H1 (cell line): Measurements from ENCODE around the gene WDR89. TPM values are rescaled to one million over a fixed set of nuclear protein-coding genes. Genes with fewer than 3 reads are reported as not detected.
A peak's percentile ranks its signal among the peaks of the same experiment; 100 is the strongest.

ENCODE experiments used
- CTCF ChIA-PET: fragments of 300-600 bp; sonication (Branson Sonifier 250); formaldehyde crosslinking; loops from one replicate; lab custom pipeline; 2021; ENCODE audit not compliant: partially characterized antibody; lab: Charles Lee
- POLR2A ChIA-PET: fragments of 300-600 bp; sonication (Branson Sonifier 250); formaldehyde crosslinking; loops from one replicate; lab custom pipeline; 2021; ENCODE audit warnings: inconsistent platforms; ENCODE audit not compliant: partially characterized antibody; lab: Charles Lee
- DNase-seq, 2 experiments: peaks; one replicate each; pipeline versions ENCODE4 v3.0.0 to v3.0.0-alpha.2; 2010 to 2022; ENCODE audit warnings: low spot score in 2 of 2, low read depth in 1 of 2, mixed read lengths in 1 of 2
- FAIRE-seq: peaks from 2 replicates; lab custom pipeline; 2011; peaks lifted over from hg19 to GRCh38; lab: Jason Lieb, UNC
- H2AFZ ChIP-seq: 2 replicates; pipeline ENCODE4 v1.8.1; 2012; ENCODE audit warnings: low read length, inconsistent platforms
- H2AK5ac ChIP-seq: 2 replicates; pipeline ENCODE4 v1.6.1; 2013; ENCODE audit warnings: low read depth, low read length
- H2BK120ac ChIP-seq: replicated peaks from 2 replicates; pipeline ENCODE3; 2013; ENCODE audit warnings: low read depth, low read length, inconsistent platforms
- H2BK12ac ChIP-seq: 2 replicates; pipeline ENCODE4 v1.6.1; 2013; ENCODE audit warnings: low read depth, low read length
- H2BK15ac ChIP-seq: 2 replicates; pipeline ENCODE4 v1.6.1; 2013; ENCODE audit warnings: low read length
- H2BK20ac ChIP-seq: 2 replicates; pipeline ENCODE4 v1.6.1; 2013; ENCODE audit warnings: low read length
- H2BK5ac ChIP-seq: 2 replicates; pipeline ENCODE4 v1.6.1; 2013; ENCODE audit warnings: low read depth, low read length
- H3K14ac ChIP-seq: 2 replicates; pipeline ENCODE4 v1.6.1; 2013; ENCODE audit warnings: inconsistent platforms; ENCODE audit not compliant: insufficient read length
- H3K18ac ChIP-seq: 2 replicates; pipeline ENCODE4 v1.6.1; 2013; ENCODE audit warnings: low read length; ENCODE audit errors: extremely low read depth
- H3K23ac ChIP-seq: 2 replicates; pipeline ENCODE4 v1.6.1; 2013; ENCODE audit warnings: inconsistent platforms; ENCODE audit not compliant: insufficient read length
- H3K23me2 ChIP-seq: 2 replicates; pipeline ENCODE4 v1.6.1; 2013; ENCODE audit warnings: low read depth, low read length
- H3K27ac ChIP-seq: 2 replicates; pipeline ENCODE4 v1.6.1; 2011; ENCODE audit warnings: low read depth, low read length, inconsistent platforms
- H3K27me3 ChIP-seq, 4 experiments: replicated peaks in 1 of 4; 1 replicate in 1 of 4; 2 replicates in 3 of 4; pipeline versions ENCODE4 v1.6.1 to v1.8.1; 2011 to 2013; ENCODE audit warnings: low read length in 3 of 4, mild to moderate bottlenecking in 3 of 4, inconsistent platforms in 2 of 4, mixed read lengths in 2 of 4, moderate library complexity in 1 of 4; ENCODE audit not compliant: control insufficient read depth in 3 of 4, insufficient read depth in 3 of 4; ENCODE audit errors: extremely low read depth in 1 of 4
- H3K36me3 ChIP-seq, 4 experiments: 2 replicates each; pipeline versions ENCODE4 v1.6.1 to v1.8.1; 2011 to 2013; ENCODE audit warnings: mild to moderate bottlenecking in 4 of 4, low read length in 3 of 4, moderate library complexity in 2 of 4, control low read depth in 1 of 4, inconsistent platforms in 1 of 4; ENCODE audit not compliant: insufficient read depth in 4 of 4, control insufficient read depth in 2 of 4
- H3K4ac ChIP-seq: replicated peaks from 2 replicates; pipeline ENCODE3; 2013; ENCODE audit warnings: low read length, low read depth, mixed read lengths, inconsistent platforms; ENCODE audit not compliant: insufficient read length
- H3K4me1 ChIP-seq, 4 experiments: replicated peaks in 1 of 4; 1 replicate in 1 of 4; 2 replicates in 3 of 4; pipeline versions ENCODE4 v1.6.1 to v1.8.1; 2011 to 2013; ENCODE audit warnings: low read length in 3 of 4, inconsistent platforms in 2 of 4, mixed read lengths in 1 of 4; ENCODE audit not compliant: insufficient read depth in 4 of 4, control insufficient read depth in 3 of 4
- H3K4me2 ChIP-seq, 2 experiments: 2 replicates each; pipeline versions ENCODE4 v1.6.1 to v1.8.1; 2011 to 2013; ENCODE audit warnings: low read depth in 2 of 2, low read length in 2 of 2, control low read depth in 1 of 2, inconsistent platforms in 1 of 2, mild to moderate bottlenecking in 1 of 2; ENCODE audit not compliant: insufficient read depth in 1 of 2
- H3K4me3 ChIP-seq, 4 experiments: fragments of 200-600, 300-600 bp in 1 of 4; sonication (generic), shearing (Covaris generic), sonication (Bioruptor Twin) in 1 of 4; 2 replicates each; pipeline versions ENCODE4 v1.5.1 to v1.8.1; 2011 to 2016; ENCODE audit warnings: low read length in 4 of 4, low read depth in 3 of 4, control low read depth in 2 of 4, inconsistent platforms in 2 of 4, mild to moderate bottlenecking in 2 of 4, mixed read lengths in 1 of 4, moderate library complexity in 1 of 4; ENCODE audit not compliant: insufficient read depth in 2 of 4; ENCODE audit errors: extremely low read depth in 1 of 4
- H3K56ac ChIP-seq: replicated peaks from 2 replicates; pipeline ENCODE3; 2013; ENCODE audit warnings: low read depth, mild to moderate bottlenecking, mixed read lengths, low read length, inconsistent platforms; ENCODE audit not compliant: insufficient read length
- H3K79me1 ChIP-seq: 2 replicates; pipeline ENCODE4 v1.6.1; 2013; ENCODE audit warnings: low read depth, low read length, control low read depth
- H3K79me2 ChIP-seq, 2 experiments: 2 replicates each; pipeline versions ENCODE4 v1.6.1 to v1.8.1; 2012 to 2013; ENCODE audit warnings: low read length in 2 of 2, mild to moderate bottlenecking in 2 of 2, inconsistent platforms in 1 of 2; ENCODE audit not compliant: insufficient read depth in 2 of 2, control insufficient read depth in 1 of 2
- H3K9ac ChIP-seq, 4 experiments: replicated peaks in 1 of 4; 1 replicate in 1 of 4; 2 replicates in 3 of 4; pipeline versions ENCODE4 v1.6.1 to v1.8.1; 2011 to 2013; ENCODE audit warnings: low read depth in 3 of 4, low read length in 3 of 4, control low read depth in 2 of 4, mild to moderate bottlenecking in 2 of 4, moderate library complexity in 2 of 4, inconsistent platforms in 1 of 4; ENCODE audit errors: extremely low read depth in 1 of 4
- H3K9me3 ChIP-seq, 2 experiments: 2 replicates each; pipeline versions ENCODE4 v1.6.1 to v1.8.1; 2012 to 2013; ENCODE audit warnings: mild to moderate bottlenecking in 2 of 2, moderate library complexity in 2 of 2, control low read depth in 1 of 2, inconsistent platforms in 1 of 2, low read depth in 1 of 2, low read length in 1 of 2, mixed read lengths in 1 of 2; ENCODE audit not compliant: insufficient read depth in 2 of 2
- H4K20me1 ChIP-seq, 2 experiments: replicated peaks in 1 of 2; 2 replicates each; pipeline versions ENCODE3 to v1.8.1; 2011 to 2013; ENCODE audit warnings: inconsistent platforms in 2 of 2, low read length in 2 of 2, mild to moderate bottlenecking in 1 of 2; ENCODE audit not compliant: insufficient read depth in 2 of 2, control insufficient read depth in 1 of 2
- H4K5ac ChIP-seq: 2 replicates; pipeline ENCODE4 v1.6.1; 2013; ENCODE audit warnings: low read length, low read depth, mixed read lengths, inconsistent platforms; ENCODE audit not compliant: insufficient read length
- H4K8ac ChIP-seq: 2 replicates; pipeline ENCODE4 v1.8.0; 2013; ENCODE audit warnings: mild to moderate bottlenecking, moderate library complexity, low read length, inconsistent platforms; ENCODE audit not compliant: insufficient read depth; ENCODE audit errors: extremely low read depth
- H4K91ac ChIP-seq: replicated peaks from 2 replicates; pipeline ENCODE3; 2013; ENCODE audit warnings: low read length, mixed read lengths, inconsistent platforms; ENCODE audit not compliant: insufficient read length
- ATF2 ChIP-seq: IDR thresholded peaks from 2 replicates; pipeline ENCODE4 v1.6.1; 2012; ENCODE audit warnings: low read length, inconsistent platforms
- ATF3 ChIP-seq: IDR thresholded peaks from 2 replicates; pipeline ENCODE4 v1.6.1; 2011; ENCODE audit warnings: low read depth, mild to moderate bottlenecking, low read length; ENCODE audit not compliant: insufficient read depth
- CHD2 ChIP-seq: IDR thresholded peaks from 2 replicates; pipeline ENCODE4 v1.6.1; 2012; ENCODE audit warnings: low read length, improper control_type of control experiment
- NANOG ChIP-seq: IDR thresholded peaks from 2 replicates; pipeline ENCODE4 v1.6.1; 2011; ENCODE audit warnings: low read length, low read depth, mild to moderate bottlenecking, inconsistent platforms; ENCODE audit not compliant: insufficient read depth, poor library complexity, severe bottlenecking
- RBBP5 ChIP-seq: IDR thresholded peaks from 2 replicates; pipeline ENCODE4 v1.7.1; 2012; ENCODE audit warnings: low read depth, mild to moderate bottlenecking, inconsistent platforms, low read length, moderate library complexity, borderline replicate concordance
- RFX5 ChIP-seq: IDR thresholded peaks from 2 replicates; pipeline ENCODE4 v1.6.1; 2011; ENCODE audit warnings: low read depth, low read length, improper control_type of control experiment, borderline replicate concordance
- TAF1 ChIP-seq: IDR thresholded peaks from 2 replicates; pipeline ENCODE4 v1.6.1; 2011; ENCODE audit warnings: mild to moderate bottlenecking, low read depth, low read length
- TBP ChIP-seq: IDR thresholded peaks from 2 replicates; pipeline ENCODE4 v1.6.1; 2011; ENCODE audit warnings: low read depth, low read length, improper control_type of control experiment
- ZNF274 ChIP-seq: IDR thresholded peaks from 2 replicates; pipeline ENCODE4 v1.7.0; 2012; ENCODE audit warnings: low read length, borderline replicate concordance; ENCODE audit errors: extremely low read depth
- WGBS, 2 experiments: shearing (Covaris generic) in 1 of 2; methylation state at CpG; one replicate each; pipeline versions ENCODE4 v1.1.6 to v1.1.7; 2013 to 2015; ENCODE audit warnings: low lambda C conversion rate in 2 of 2, mixed read lengths in 2 of 2, inconsistent platforms in 1 of 2, low coverage in 1 of 2, missing lambda C conversion rate in 1 of 2; ENCODE audit not compliant: insufficient replicate concordance in 2 of 2, insufficient coverage in 1 of 2, insufficient read length in 1 of 2; ENCODE audit errors: extremely low coverage in 1 of 2, missing lambda C conversion rate in 1 of 2; 5-methylcytosine and 5-hydroxymethylcytosine counted together
- polyA plus RNA-seq, 7 experiments: library from polyadenylated mRNA; depleted of rRNA in 3 of 7; stranded (reverse) in 5 of 7; unstranded in 2 of 7; fragments of >200 nt in 5 of 7; fragments of 200-250 nt in 2 of 7; gene quantifications; 1 replicate in 5 of 7; 2 replicates in 1 of 7; 4 replicates in 1 of 7; pipeline versions ENCODE4 v1.2.1 to v1.2.3, GENCODE V29; 2011 to 2013; ENCODE audit warnings: missing spikeins in 2 of 7, mixed read lengths in 2 of 7
- total RNA-seq: library from RNA; stranded (reverse); fragmentation: NEBNext Ultra II Directional; extraction: Animal tissue kit (Norgen Biotek cat#: 25700); gene quantifications from 2 replicates; pipeline ENCODE4 v1.2.1, GENCODE V29; 2021

Gene WDR89
- total and polyA plus RNA-seq, 2 of the 8 experiments (the other 6 are each of a cell fraction or from before 2014, with no cell fraction given), result 8.3 to 32.9 TPM

DNA sequence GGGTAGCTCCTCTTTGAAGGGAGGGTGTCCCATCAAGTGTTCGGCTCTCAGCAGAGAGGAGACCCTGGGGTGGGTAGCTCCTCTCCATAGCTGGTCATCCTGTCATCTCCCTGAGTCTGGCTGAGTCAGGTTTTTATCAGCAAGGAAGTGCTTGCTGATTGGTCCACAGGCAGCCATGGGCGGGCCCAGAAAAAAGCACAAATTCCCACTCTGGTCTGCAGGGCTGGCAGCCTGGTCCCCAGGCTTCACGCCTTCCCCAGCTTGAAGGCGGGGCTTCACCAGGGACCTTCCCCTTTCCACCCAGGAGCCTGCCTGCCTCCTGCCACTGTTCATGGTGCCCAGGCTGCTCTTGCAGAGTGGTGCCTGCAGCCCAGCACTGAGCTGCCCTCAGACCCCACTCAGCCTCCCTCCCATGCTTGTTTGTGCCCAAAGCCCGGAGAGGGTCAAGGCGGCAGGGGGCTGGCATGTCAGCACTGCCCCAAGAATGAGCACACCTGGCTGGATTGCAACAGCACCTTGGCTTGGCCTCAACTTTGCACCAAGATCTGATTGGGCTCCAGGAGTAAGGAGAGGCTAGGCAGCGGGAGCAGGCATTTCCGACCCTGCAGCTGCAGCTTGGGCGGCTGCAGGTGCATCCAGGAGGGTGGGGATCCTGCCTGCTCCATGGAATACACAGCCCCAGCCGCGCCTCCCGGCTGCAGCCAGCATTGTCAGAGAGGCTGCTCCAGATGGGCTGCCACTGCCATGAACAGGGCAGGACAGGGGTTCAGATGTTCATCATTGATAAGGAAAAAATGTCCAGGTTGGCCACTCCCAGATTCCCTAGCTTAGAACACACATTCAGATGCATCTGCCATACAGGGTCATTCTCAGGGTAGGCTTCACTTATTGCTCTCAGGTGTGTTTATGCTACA lies 22.0 kb upstream of the WDR89 start:
- no peak overlapping the region for H2BK15ac ChIP-seq
- ChIA-PET POLR2A (interaction anchor here (1.1 to 1.6 kb wide), 2 partner anchors 22 to 24 kb away, joined by 3 to 4 read pairs; partner anchors contain the start of gene WDR89), CTCF (interaction anchor here (0.9 to 1.1 kb wide), 2 partner anchors 12 to 107 kb away, joined by 3 to 4 read pairs; no protein-coding TSS in a partner anchor)
- no peak overlapping the region for H3K9ac ChIP-seq
- H3K79me1 ChIP-seq, result no peaks in the 10 kb centered on the region
- no peak overlapping the region for H3K4ac ChIP-seq
- FAIRE-seq (no peak), DNase-seq (no peak)
- H3K9me3 ChIP-seq, result peaks cover 0 to 9% of the 10 kb centered on the region in 2 experiments; a peak in 2 of 4 replicates
- no peaks in the 10 kb centered on the region for H3K79me2 ChIP-seq
- H2BK5ac ChIP-seq, result no peak overlapping the region
- 89% methylated on average over 12 of the region's 12 CpGs; no CpG with 5 or more reads in 1 of the 2 experiments for WGBS, 2 experiments
- H3K23ac ChIP-seq, result no peak overlapping the region
- H3K14ac ChIP-seq, result no peak overlapping the region
- no peaks in the 10 kb centered on the region for H3K36me3 ChIP-seq
- no peak overlapping the region for H3K56ac ChIP-seq
- H4K91ac ChIP-seq, result no peak overlapping the region
- H2AK5ac ChIP-seq, result no peak overlapping the region
- no peak overlapping the region for H2BK12ac ChIP-seq
- H4K5ac ChIP-seq, result no peak overlapping the region
- H3K27ac ChIP-seq, result no peak overlapping the region; the same call in 1 of the 2 replicates
- H3K4me2 ChIP-seq, result no peak overlapping the region
- H3K23me2 ChIP-seq, result no peaks in the 10 kb centered on the region
- no peak overlapping the region for H2AFZ ChIP-seq
- H4K20me1 ChIP-seq, result no peaks in the 10 kb centered on the region
- no peaks in the 10 kb centered on the region for H3K4me1 ChIP-seq
- H2BK120ac ChIP-seq, result no peak overlapping the region
- no peaks in the 10 kb centered on the region for H3K27me3 ChIP-seq
- H4K8ac ChIP-seq, result peak overlapping the region; percentile 22; the same call in 1 of the 2 replicates
- no peak overlapping the region for H3K18ac ChIP-seq
- H3K4me3 ChIP-seq, result no peak overlapping the region
- no peak overlapping the region for H2BK20ac ChIP-seq
- TF ChIP-seq NANOG, result no peak
- TF ChIP-seq ZNF274, result no peak
- no peak for TF ChIP-seq CHD2
- TF ChIP-seq TAF1, result no peak
- no peak for TF ChIP-seq ATF3
- no peak for TF ChIP-seq RBBP5
- TF ChIP-seq ATF2, result no peak
- TF ChIP-seq TBP, result no peak
- no peak for TF ChIP-seq RFX5
